ENCODE results near the gene HTR6.
A peak's percentile ranks its signal among the peaks of the same experiment; 100 is the strongest.

Gene HTR6

DNA sequence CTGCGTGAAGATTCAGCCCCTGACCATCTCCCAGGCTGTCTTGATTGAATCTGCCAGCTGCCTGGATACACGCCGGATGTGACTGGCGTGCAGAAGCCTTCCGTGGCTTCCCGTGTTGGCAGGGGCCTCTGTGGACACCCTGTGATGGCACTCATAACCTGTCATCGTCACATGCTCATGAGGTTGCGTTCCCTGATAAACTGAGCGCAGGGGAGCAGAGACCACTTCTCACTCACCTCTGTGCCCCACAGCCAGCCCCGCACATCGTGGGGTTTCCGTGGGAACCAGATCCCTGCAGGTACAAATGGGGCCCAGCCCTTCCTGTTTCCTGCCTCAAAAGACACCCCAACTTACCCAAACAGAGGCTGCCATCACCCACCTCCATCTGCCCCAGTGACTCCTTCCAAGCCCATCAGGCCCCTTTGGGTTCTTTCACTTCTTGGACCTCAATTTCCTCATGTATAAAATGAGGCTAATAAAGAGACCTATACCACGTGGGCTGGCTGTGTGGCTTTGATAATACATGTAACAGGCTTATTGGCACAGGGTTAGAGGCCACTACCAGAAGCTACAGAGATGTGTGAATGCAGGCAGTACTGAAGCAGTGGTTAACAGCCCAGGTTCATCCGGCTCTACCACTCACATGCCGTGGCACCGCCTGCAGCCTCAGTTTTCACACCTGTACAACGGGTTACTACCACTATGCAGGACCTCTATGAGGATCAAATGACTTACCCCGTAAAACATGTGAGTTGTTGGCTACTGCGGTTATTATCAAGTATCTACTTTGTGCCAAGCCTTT, 23.6 kb downstream of the HTR6 start:
- DNase-seq (ENCODE audit: low spot score), result no peak

- no peak for DNase-seq (ENCODE audit: low spot score)
Measured at GRCh38 chr1:19689085-19689757, 24.5 kb downstream of the HTR6 start.

DNA sequence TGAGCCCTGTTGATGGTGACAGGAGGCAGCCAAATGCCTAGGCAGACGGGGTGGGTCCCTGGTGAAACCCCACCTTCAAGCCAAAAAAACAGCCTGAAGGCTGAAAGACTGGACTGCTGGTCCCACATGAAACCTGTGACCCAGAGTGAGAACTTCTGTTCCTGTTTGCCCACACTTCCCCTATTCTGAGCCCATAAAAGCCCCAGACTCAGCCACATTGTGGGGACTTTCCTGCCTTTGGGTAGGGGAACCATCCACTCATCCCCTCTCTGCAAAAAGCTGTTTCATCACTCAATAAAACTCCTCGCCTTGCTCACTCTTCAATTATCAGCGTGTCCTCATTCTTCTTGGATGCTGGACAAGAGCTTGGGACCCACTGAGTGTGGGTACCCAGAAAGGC, 25.2 kb downstream of the HTR6 start:
- DNase-seq (ENCODE audit: low spot score), result no peak

- DNase-seq (ENCODE audit: low spot score), result no peak
Measured at GRCh38 chr1:19690342-19690741, 25.7 kb downstream of the HTR6 start.

GRCh38 chr1:19694298-19694697, 29.6 kb downstream of the HTR6 start:
- DNase-seq (ENCODE audit: low spot score), result no peak

DNA sequence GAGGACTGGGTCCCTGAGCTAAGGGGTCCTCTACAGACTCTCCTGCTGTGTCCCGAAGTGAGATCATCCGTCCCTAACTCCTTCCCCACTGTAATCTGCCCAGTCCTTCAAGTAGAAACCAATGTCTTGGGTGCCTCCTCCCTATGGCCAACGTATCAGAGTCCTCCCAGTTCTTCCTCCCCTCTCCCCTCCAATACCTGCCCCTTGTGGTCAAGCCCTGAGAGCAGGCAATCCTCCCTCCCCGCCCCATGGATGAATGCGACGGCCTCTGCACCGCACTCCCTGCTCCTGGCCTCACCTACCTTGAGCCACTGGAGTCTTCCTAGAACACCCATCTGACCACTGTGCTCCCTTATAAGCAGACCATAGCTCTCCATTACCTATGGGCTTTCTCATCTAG, 31.1 kb downstream of the HTR6 start:
- DNase-seq (ENCODE audit: low spot score), result no peak

GRCh38 chr1:19696820-19697219, 32.1 kb downstream of the HTR6 start:
- DNase-seq (ENCODE audit: low spot score), result no peak

DNA sequence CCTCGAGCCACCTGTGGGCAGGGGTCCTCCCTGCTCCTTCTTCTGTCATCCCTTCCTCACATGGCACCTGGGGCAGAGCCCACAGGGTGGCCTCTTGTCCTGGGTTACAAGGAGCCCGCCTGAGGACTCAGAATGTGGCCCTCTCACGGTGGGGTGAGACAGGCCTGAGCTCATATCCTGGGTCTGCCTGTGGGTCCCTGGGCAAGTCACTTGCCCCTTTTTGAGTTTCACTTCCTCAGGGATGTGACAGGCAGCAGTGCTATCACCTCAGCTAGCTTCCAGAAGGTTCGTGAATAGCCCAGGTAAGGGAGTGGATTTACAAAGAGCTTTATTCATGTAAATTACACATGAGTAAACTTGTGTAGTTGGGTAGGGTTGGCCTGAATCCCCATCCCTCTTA, 33.5 kb downstream of the HTR6 start:
- DNase-seq (ENCODE audit: low spot score), result no peak

DNA sequence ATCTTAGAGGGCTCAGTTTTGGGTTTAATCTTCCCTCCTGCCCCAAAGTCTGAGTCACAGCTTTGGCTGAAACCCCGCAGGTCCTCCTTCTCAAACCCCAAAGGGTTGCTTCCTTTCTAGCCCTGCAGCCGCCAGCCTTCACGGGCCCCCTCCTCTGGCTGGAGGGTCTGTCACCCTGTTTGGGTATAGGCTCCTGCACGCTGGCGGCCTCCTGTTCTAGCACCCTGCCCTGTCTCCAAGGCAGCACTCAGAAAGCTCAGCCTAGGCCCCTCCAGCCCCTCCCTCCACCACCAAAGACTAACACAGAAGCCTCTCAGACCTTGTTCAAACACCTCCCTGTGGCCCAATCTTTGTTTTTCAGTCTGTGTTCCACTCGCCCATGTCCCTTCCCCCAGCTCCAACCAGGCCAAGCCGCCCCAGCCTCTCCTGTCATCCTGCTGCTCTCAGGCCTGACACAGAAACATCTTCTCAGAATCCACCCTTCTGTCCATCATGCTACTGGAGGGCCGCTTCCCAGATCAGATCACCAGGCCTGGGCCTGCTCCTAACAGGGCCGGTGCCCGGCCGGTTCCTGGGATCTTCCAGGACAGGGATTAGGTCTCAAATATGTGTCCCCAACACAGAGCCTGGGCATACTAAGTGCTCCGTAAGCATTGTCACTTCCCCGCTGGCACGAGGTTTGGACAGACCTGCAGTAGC, 35.6 kb downstream of the HTR6 start:
- DNase-seq (ENCODE audit: low spot score), result no peak

DNA sequence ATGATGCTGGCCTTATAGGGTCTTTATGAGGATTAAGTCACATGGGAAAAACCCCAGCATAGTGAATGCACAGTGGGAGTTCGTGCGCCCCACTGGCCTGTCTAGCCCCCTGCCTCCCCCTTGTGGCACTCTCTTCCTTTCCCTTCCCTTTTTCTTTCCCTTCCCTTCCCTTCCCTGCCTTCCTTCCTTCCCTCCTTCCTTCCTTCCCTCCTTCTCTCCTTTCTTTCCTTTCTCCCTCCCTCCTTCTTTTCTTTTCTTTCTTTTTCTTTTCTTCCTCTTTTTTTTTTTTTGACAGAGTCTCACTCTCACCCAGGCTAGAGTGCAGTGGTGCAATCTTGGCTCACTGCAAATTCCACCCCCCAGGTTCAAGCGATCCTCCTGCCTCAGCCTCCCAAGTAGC, 38.6 kb downstream of the HTR6 start:
- no peak for DNase-seq (ENCODE audit: low spot score)

DNA sequence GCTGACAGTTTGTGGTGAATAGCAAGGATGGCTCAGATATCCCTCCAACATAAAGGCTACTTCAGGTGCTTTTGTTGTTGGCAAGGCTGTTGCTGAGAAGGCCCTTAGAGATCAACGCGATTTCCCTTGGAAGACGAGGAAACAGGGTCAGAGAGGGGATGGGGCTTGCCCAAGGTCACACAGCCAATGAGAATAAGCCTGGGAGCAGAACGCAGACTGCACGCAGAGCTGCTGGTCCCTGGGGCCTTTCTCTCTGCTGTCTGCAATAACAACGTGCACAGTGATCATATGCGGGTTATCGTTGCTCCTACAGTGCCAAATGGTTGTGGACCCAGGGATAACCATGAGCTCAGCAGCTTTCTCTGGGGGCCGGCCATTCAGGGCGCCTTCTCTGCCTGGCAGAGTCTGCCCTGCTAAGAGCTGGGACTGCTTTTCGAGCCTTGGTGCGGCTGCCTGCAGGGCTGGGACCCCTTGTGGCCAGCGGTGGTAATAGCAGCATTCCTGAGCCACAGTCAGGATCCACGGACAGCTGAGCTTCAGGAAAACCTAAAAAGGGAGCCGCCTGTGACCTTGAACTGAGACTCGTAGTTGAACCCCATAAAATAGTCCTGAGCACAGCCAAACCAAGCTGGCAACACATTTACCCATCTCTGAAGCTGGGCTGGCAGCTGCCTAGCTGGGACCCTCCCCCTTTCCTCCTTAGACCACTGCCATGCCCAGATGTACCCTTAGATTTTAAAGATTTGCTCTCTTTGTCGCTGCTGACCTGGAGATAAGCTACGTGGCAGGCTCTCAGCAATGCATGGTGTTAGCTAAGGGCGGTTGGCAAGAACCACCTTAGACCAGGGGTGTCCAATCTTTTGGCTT, 39.8 kb downstream of the HTR6 start:
- peak; percentile 95 for DNase-seq (ENCODE audit: low spot score)

- no peak for DNase-seq (ENCODE audit: low spot score)
Measured at GRCh38 chr1:19705464-19705863, 40.8 kb downstream of the HTR6 start.

DNA sequence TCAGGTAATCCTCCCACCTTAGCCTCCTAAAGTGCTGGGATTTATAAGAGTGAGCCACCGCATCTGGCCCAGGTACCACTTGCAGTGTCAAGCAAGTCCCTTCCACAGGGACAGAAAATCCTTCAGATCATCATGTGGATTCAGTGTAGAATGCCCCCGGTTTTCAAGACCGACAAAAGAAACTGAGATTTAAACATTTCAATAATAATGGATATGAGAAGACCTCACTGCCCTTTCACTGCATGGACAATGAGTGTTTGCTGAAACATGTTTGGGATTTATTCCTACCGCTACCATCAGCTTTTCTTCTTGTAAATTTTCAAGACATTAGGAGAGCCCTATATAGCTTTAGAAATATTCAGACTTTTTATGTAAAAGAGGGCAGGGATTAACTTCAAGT, 41.5 kb downstream of the HTR6 start:
- DNase-seq (ENCODE audit: low spot score), result no peak

DNA sequence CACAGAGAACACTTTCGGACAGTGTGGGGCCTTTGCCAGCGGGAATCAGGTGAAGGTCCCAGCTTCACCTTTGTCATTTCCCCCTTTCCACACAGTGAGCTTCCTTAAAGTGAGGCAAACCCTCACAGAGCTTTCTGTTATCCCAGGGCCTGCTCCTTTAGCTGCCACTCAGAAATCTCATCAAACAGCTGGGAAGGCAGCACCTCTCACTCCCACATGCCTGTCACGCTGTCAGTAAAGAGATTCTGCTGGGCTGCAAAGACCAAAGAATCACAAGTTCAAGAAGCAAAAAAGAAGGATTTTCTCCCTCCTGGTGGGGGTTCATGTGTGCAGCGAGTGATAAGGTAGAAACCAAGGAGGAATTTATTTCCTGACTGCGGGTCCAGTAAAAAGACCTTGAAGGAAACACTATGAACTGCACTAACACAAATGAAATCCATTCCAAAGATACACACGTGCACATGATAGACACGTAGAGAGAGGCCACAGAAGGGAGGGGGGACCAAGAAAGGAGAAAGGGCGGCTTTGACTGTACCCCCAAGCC, 44.0 kb downstream of the HTR6 start:
- no peak for DNase-seq (ENCODE audit: low spot score)

DNA sequence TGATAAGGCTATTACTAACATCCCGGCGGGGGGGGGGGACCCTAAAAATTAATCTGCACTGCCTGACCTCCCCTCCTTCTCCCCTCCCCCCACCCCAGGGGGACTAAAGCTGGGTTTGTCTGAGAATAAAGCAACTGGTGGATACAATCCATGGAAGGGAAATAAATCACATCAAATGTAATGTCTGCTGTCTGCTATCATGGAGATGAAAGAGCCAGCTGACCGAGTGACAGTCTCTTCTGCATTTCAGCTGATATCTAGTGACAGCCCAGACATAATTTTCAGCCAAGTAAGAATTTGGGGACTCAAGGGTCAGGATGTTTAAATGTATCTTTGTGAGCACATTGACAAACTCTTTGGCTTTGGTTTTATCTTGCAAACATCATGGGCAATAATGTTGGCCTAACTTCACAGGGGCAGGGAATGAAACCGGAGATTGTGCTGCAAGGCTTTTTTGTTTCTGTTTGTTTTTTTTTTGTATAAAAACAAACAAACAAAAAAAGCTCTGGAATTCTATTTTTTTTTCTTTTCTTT, 44.7 kb downstream of the HTR6 start:
- no peak for DNase-seq (ENCODE audit: low spot score)

DNA sequence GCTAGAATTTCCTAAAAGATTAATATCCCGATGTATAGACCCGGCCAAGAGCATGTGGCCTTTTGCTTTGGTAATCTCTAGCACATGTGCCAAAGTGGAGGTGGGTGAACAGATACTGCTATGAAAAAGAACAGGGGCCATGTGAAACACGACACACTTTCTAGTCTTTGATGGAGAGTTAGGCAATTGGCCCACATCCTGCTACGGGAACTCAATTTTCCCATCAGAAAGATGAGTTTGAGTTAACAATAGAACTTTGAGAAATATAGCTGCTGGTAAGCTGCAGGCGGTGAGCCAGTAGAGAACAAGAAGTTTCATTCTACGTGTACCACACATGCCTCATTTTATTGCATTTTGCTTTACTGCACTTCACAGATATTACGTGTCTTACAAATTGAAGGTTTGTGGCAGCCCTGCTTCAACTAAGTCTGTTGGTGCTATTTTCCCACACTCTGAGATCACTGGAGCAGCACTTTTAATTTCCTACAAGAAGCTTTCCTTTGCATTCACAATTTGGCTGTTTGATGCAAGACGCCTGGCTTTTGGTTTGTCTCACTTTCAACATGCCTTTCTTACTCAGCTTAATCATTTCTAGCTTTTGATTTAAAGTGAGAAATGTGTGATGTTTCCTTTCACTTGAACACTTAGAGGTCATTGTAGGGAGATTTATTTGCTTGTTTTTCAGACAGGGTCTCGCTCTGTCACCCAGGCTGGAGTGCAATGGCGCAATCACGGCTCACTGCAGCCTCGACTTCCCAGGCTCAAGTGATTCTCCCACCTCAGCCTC, 46.3 kb downstream of the HTR6 start:
- DNase-seq (ENCODE audit: low spot score), result no peak

GRCh38 chr1:19712928-19713327, 48.3 kb downstream of the HTR6 start:
- no peak for DNase-seq (ENCODE audit: low spot score)

- peak; percentile 97 for DNase-seq (ENCODE audit: low spot score)
Measured at GRCh38 chr1:19715334-19716203, 50.9 kb downstream of the HTR6 start.

DNA sequence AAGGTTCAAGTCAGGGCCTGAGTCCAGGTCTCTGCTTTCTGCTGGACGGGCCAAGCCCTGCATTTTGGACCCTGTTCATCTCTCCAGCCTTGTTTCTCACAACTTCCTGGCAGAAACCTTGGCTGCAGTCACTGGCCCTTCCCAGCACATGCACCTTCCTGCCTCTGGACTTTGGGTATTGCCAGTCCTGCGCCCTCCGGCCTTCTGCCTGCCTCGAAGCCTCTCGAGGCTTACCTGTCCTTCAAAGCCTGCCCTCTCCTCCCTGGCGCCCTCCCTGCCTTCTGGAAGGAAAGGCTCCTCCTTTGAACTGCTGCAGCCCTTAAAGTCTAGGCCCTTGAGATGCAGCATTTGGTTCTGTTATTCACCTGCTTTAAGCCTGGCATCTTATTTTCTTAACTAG, 52.8 kb downstream of the HTR6 start:
- no peak for DNase-seq (ENCODE audit: low spot score)

- no peak for DNase-seq (ENCODE audit: low spot score)
Measured at GRCh38 chr1:19720174-19720573, 55.5 kb downstream of the HTR6 start.
